GM20431 (cell line): ENCODE results near the gene S100P.

Source experiments
- in situ Hi-C: fragments of 300-500 bp; cut with MseI, MboI; formaldehyde crosslinking; loops from one replicate; pipeline ENCODE4 v1.15.0; 2020; ENCODE audit warnings: low sequenced_read_pairs; ENCODE audit not compliant: unreplicated experiment

The S100P gene

DNA sequence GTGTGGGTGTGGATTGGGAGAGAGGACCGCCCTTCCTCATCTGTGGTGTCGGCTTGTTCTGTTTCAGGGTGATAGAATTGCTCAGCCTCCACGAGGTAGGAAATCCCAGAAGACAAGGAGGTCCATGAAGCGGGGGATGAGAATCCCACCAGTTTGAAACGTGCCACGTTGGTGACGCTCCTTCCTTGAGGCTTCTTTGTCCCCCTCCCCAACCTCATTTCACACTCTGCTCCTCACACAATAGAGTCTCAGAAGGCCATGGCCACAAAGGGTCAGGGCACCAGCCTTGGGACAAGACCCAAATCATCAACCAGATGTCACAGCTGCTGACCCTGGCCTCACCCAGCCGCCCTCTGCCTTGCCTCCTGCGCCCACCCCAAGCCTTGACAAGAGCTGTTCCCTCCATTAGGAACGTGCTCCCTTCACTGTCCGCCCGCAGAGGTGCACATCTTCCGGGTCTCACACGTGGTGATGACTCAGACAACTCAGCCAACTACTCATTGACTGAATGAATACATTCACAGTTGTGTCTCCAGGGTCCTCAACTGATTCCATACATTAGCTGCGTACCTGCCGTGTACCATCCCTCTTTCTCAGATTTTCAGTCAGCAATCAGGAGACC is 40.6 kb downstream of the S100P start:
- in situ Hi-C loops = no loop called here

- in situ Hi-C loops = no loop called here
Measured at GRCh38 chr4:6739920-6740319, 46.2 kb downstream of the S100P start.

DNA sequence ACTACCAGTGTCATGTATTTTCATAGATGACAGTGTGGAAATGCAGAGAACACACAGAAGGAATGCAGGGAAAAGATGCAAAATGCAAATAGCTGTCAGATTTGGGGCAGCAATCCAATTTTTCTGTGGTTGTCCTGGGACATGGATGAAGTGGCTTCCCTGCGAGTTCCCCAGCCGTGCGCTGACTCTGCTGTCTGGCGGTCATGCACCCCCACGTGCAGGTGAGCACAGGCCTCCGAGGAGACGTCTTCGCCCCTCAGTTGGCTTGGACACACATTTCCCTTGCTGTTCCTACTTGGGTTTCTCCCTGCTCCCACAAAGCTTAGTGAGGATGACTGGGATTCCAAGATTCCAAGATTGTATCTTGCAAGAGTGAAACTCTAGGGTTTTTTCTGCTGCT is 46.7 kb downstream of the S100P start:
- in situ Hi-C loops = no loop called here

DNA sequence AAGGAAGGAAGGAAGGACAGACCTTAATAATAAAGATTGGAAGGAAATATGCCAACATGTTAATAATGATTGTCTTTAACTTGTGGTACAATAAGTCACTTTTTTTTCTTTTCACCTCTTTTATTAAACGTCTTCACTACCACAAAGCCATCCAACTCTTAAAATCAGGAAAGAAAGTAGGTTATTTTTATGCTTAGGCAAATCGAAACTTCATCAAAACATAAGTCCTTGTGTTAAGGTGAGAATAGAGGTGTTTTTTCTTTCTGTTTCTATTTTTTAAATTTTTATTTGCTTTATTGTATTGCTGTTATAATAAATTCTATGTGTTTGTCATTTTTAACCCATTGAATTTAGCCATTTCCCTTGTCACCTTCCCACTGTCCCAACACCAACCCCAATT is 48.8 kb downstream of the S100P start:
- in situ Hi-C loops = no loop called here

DNA sequence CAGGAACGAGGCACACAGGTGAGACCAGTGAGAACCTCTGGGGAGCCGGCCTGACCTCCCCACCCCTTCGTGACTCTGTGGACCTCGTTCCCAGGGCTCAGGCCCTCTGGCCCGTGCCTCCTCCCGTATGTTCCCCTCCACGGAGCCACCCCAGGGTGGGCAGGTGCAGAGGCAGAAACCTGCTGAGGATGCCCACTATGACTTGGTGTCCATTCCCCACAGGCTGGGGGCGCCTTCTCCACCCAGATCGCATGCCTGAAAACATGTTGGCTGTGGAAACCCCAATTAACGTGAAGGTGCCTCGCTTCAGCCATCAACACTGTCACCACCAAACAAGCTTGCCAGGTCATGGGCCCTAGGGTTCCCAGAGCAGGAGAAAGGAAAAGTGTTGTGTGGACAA is 49.3 kb downstream of the S100P start:
- in situ Hi-C loops = no loop called here
